Gastrocnemius medialis (tissue), 4 donors: ENCODE measurements around the gene AFP.

Experiments used
- CTCF ChIP-seq, 5 experiments: fragments of 450-650 bp in 3 of 5; fragments of 200-600 bp in 2 of 5; sonication (generic) in 2 of 5; IDR thresholded peaks in 4 of 5; conservative IDR thresholded peaks in 1 of 5; 1 replicate in 4 of 5; 2 replicates in 1 of 5; pipeline ENCODE4 v1.5.1; 2016 to 2019; ENCODE audit warnings: antibody characterized with exemption in 5 of 5, mild to moderate bottlenecking in 3 of 5, moderate library complexity in 3 of 5
- POLR2A ChIP-seq, 2 donors: fragments of 450-650 bp; IDR thresholded peaks; one replicate each; pipeline ENCODE4 v1.6.1; 2017; ENCODE audit warnings: antibody characterized with exemption in 2 of 2, mild to moderate bottlenecking in 2 of 2, moderate library complexity in 2 of 2

GRCh38 chr4:73453701-73454005, 17.6 kb downstream of the AFP start:
- no peak for TF ChIP-seq CTCF (IDR thresholded peaks at IDR 0.05 in 4 of 5, conservative IDR thresholded peaks at IDR 0.05 in 1 of 5)
- TF ChIP-seq POLR2A (IDR thresholded peaks at IDR 0.05) = no peak
